Measurements from ENCODE around the gene STX18.

GRCh38 chr4:4411906-4412305 is 129.9 kb downstream of the STX18 start:
- no peak for TF ChIP-seq POLR2AphosphoS5 (IDR thresholded peaks at IDR 0.05; ENCODE audit: low read depth, low read length)
- no peak for TF ChIP-seq POLR2A (IDR thresholded peaks at IDR 0.05; ENCODE audit: low read depth, low read length)
- TF ChIP-seq PAX5 (IDR thresholded peaks at IDR 0.05; ENCODE audit: insufficient read depth, low read length, severe bottlenecking) = no peak
- TF ChIP-seq TAF1 (IDR thresholded peaks at IDR 0.05; ENCODE audit: low read depth, low read length) = no peak
- TF ChIP-seq POU2F2 (IDR thresholded peaks at IDR 0.05; ENCODE audit: low read depth, low read length) = no peak
